HEK293T (cell line): ENCODE results near the gene CMTM3.

Source experiments
- ARNT ChIP-seq: fragments of 450-650 bp; IDR thresholded peaks from 2 replicates; pipeline ENCODE4 v1.6.1; 2017; ENCODE audit warnings: mild to moderate bottlenecking
- BHLHE40 ChIP-seq: fragments of 450-650 bp; IDR thresholded peaks from 2 replicates; pipeline ENCODE4 v1.6.1; 2016; ENCODE audit warnings: mild to moderate bottlenecking, moderate library complexity, borderline replicate concordance
- ELF4 ChIP-seq: fragments of 450-650 bp; IDR thresholded peaks from 2 replicates; pipeline ENCODE4 v1.6.1; 2017; ENCODE audit warnings: antibody characterized with exemption
- FOXA1 ChIP-seq: fragments of 450-650 bp; IDR thresholded peaks from 2 replicates; pipeline ENCODE4 v1.6.1; 2016; ENCODE audit warnings: mild to moderate bottlenecking
- FOXK2 ChIP-seq: fragments of 450-650 bp; IDR thresholded peaks from 2 replicates; pipeline ENCODE4 v1.6.1; 2016; ENCODE audit warnings: mild to moderate bottlenecking
- FOXM1 ChIP-seq: fragments of 450-650 bp; IDR thresholded peaks from 2 replicates; pipeline ENCODE4 v1.6.1; 2017; ENCODE audit warnings: mild to moderate bottlenecking, borderline replicate concordance
- HDGF ChIP-seq: fragments of 450-650 bp; IDR thresholded peaks from 2 replicates; pipeline ENCODE4 v1.6.1; 2017; ENCODE audit warnings: antibody characterized with exemption, borderline replicate concordance
- L3MBTL2 ChIP-seq: fragments of 450-650 bp; conservative IDR thresholded peaks from 2 replicates; pipeline ENCODE4 v1.6.1; 2016; ENCODE audit warnings: mild to moderate bottlenecking
- NFRKB ChIP-seq: fragments of 450-650 bp; IDR thresholded peaks from 2 replicates; pipeline ENCODE4 v1.6.1; 2016; ENCODE audit warnings: mild to moderate bottlenecking, moderate library complexity
- PKNOX1 ChIP-seq: fragments of 450-650 bp; IDR thresholded peaks from 2 replicates; pipeline ENCODE4 v1.6.1; 2016
- SP1 ChIP-seq: fragments of 450-650 bp; IDR thresholded peaks from 2 replicates; pipeline ENCODE4 v1.6.1; 2017
- SUZ12 ChIP-seq: fragments of 450-650 bp; IDR thresholded peaks from 2 replicates; pipeline ENCODE4 v1.6.1; 2016; ENCODE audit warnings: mild to moderate bottlenecking
- TARDBP ChIP-seq: fragments of 450-650 bp; IDR thresholded peaks from 2 replicates; pipeline ENCODE4 v1.6.1; 2016
- ZNF384 ChIP-seq: fragments of 450-650 bp; IDR thresholded peaks from 2 replicates; pipeline ENCODE4 v1.6.1; 2016

DNA sequence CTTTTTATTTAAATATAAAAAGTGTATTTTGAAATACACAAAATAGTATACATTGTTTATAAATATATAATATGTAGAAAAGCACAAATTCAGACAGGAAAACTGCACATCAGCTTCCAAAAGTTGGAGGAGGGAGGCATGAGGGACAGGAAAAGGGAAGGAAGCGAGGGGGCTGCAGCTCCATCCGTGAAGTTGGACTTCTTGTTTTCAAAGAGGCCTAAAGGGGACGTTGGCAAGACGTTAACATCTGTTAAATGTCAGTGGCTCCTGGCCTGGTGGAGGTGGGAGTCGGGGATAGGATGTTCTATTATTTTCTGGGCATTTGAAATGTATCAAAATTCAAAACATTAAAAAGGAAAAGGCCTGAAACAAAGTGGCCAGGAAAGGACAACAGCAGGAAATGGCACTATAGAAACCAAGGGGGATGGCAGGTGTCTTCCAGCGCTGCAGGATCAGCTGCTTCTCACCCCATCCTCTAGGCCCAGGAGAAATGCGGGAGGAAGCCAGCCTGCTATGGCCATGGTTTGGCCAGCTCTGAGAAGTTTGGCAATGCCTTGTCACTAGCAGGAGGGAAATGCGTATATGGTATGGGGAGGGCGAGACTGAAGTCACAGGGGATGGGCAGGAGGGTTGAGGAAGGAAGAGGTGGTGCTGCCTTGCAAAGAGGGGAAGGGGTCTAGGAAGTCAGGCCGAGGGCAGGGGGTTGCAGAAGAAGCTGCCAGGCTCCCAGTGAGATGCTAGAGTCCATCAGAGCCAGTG is 18.8 kb upstream of the CMTM3 start:
- no peak for TF ChIP-seq BHLHE40
- no peak for TF ChIP-seq ARNT
- TF ChIP-seq NFRKB = no peak
- TF ChIP-seq HDGF = no peak
- TF ChIP-seq FOXM1 = no peak
- TF ChIP-seq SUZ12 = no peak
- no peak for TF ChIP-seq ELF4
- no peak for TF ChIP-seq SP1
- no peak for TF ChIP-seq FOXA1
- TF ChIP-seq FOXK2 = no peak
- no peak for TF ChIP-seq PKNOX1
- TF ChIP-seq ZNF384 = no peak
- TF ChIP-seq L3MBTL2 = no peak
- TF ChIP-seq TARDBP = no peak
